Mesothelial cell of epicardium (in vitro differentiated cells): Measurements from ENCODE around the gene ICAM3. TPM values are rescaled to one million over a fixed set of nuclear protein-coding genes. Genes with fewer than 3 reads are reported as not detected.

Experiments used
- DNase-seq, 2 experiments: peaks; one replicate each; pipeline ENCODE4 v3.0.0; 2021; ENCODE audit warnings: low spot score in 2 of 2; ENCODE audit not compliant: unreplicated experiment in 2 of 2
- H3K27ac Mint-ChIP-seq: 2 replicates; pipeline ENCODE4 v1.8.0; 2021; ENCODE audit warnings: mixed read lengths
- H3K27me3 Mint-ChIP-seq: 2 replicates; pipeline ENCODE4 v1.8.0; 2021; ENCODE audit warnings: low read depth, mixed read lengths
- H3K36me3 Mint-ChIP-seq: 2 replicates; pipeline ENCODE4 v1.8.0; 2021; ENCODE audit warnings: mixed read lengths
- H3K4me1 Mint-ChIP-seq: 2 replicates; pipeline ENCODE4 v1.8.0; 2021; ENCODE audit warnings: mixed read lengths
- H3K4me3 Mint-ChIP-seq: 2 replicates; pipeline ENCODE4 v1.8.0; 2021; ENCODE audit warnings: mild to moderate bottlenecking, moderate library complexity, mixed read lengths
- H3K9me3 Mint-ChIP-seq: 2 replicates; pipeline ENCODE4 v1.8.0; 2021; ENCODE audit warnings: mixed read lengths
- total RNA-seq: library from RNA; stranded (reverse); gene quantifications from 3 replicates; pipeline ENCODE4 v1.2.1, GENCODE V29; 2021
- TF ChIP-seq, protein P1 (sequence below): fragments of 200-600 bp; sonication (generic); IDR thresholded peaks from one replicate; pipeline ENCODE4 v1.5.0; 2021; ENCODE audit warnings: antibody characterized with exemption; ENCODE audit not compliant: unreplicated experiment

The ICAM3 gene
- total RNA-seq, 1 donor from 2014 or later, result 2.3 TPM

DNA sequence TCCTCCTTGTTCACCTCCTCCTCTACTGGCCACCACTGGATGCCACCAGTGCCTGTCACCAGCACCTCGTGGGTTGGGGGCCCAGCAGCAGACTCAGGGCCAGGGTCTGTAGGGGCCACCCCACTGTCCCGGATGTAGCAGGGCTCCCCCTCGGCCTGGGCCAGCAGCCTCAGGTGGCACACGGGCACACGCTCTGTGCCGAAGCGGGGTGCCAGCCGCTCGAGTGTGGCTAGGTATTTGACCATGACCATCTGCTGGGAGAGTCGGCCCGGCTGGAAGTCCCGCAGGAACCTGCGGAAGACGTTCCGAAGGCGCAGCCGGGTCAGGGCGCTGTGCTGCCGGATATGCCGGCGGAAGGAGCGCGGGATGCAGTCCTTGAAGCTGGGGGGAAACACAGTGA is 26.1 kb upstream of the ICAM3 start:
- H3K27ac Mint-ChIP-seq, result no peak overlapping the region
- TF ChIP-seq, protein P1, sequence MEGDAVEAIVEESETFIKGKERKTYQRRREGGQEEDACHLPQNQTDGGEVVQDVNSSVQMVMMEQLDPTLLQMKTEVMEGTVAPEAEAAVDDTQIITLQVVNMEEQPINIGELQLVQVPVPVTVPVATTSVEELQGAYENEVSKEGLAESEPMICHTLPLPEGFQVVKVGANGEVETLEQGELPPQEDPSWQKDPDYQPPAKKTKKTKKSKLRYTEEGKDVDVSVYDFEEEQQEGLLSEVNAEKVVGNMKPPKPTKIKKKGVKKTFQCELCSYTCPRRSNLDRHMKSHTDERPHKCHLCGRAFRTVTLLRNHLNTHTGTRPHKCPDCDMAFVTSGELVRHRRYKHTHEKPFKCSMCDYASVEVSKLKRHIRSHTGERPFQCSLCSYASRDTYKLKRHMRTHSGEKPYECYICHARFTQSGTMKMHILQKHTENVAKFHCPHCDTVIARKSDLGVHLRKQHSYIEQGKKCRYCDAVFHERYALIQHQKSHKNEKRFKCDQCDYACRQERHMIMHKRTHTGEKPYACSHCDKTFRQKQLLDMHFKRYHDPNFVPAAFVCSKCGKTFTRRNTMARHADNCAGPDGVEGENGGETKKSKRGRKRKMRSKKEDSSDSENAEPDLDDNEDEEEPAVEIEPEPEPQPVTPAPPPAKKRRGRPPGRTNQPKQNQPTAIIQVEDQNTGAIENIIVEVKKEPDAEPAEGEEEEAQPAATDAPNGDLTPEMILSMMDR, result no peak
- peaks cover 7% of the 10 kb centered on the region for H3K9me3 Mint-ChIP-seq
- H3K36me3 Mint-ChIP-seq, result peaks cover 39% of the 10 kb centered on the region
- no peaks in the 10 kb centered on the region for H3K4me1 Mint-ChIP-seq
- no peaks in the 10 kb centered on the region for H3K27me3 Mint-ChIP-seq
- no peak for DNase-seq
- H3K4me3 Mint-ChIP-seq, result no peak overlapping the region

GRCh38 chr19:10364644-10365043 is 25.2 kb upstream of the ICAM3 start:
- DNase-seq, result no peak
- Mint-ChIP-seq H3K36me3 (peaks cover 37% of the 10 kb centered on the region), H3K27ac (no peak overlapping the region), H3K4me1 (no peaks in the 10 kb centered on the region), H3K4me3 (no peak overlapping the region), H3K27me3 (no peaks in the 10 kb centered on the region), H3K9me3 (peaks cover 7% of the 10 kb centered on the region)
- TF ChIP-seq, protein P1, result no peak

DNA sequence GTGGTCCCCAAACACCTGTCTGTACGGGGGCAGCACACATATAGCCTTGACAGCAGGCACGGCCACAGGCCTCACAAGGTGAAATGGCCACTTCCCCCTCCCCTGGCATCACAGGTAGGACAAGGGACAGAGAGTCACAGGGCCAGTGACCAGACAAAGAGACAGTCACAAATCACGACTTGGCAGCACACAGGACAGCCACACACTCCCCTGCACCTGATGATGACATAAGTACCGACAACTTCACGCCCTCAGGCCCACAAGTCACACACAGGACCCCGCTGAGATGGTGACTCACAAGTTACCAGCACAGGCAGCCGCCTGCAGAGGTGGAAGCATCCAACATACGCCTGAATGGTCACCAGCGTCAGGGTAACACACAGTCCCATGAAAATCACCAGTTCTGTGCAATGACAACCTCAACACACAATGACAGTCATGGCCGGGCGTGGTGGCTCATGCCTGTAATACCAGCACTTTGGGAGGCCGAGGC is 24.4 kb upstream of the ICAM3 start:
- TF ChIP-seq, protein P1, result no peak
- DNase-seq, result no peak
- Mint-ChIP-seq H3K4me3 (no peak overlapping the region), H3K27ac (no peak overlapping the region), H3K9me3 (no peaks in the 10 kb centered on the region), H3K4me1 (no peaks in the 10 kb centered on the region), H3K36me3 (peaks cover 33% of the 10 kb centered on the region), H3K27me3 (no peaks in the 10 kb centered on the region)

- TF ChIP-seq, protein P1, result no peak
- no peaks in the 10 kb centered on the region for H3K9me3 Mint-ChIP-seq
- H3K27me3 Mint-ChIP-seq, result no peaks in the 10 kb centered on the region
- no peak for DNase-seq
- H3K27ac Mint-ChIP-seq, result no peak overlapping the region
- H3K36me3 Mint-ChIP-seq, result peaks cover 24% of the 10 kb centered on the region
- no peak overlapping the region for H3K4me3 Mint-ChIP-seq
- no peaks in the 10 kb centered on the region for H3K4me1 Mint-ChIP-seq
Measured at GRCh38 chr19:10362259-10362658, 22.8 kb upstream of the ICAM3 start.

GRCh38 chr19:10361569-10362011 is 22.2 kb upstream of the ICAM3 start:
- Mint-ChIP-seq H3K4me1 (no peaks in the 10 kb centered on the region), H3K4me3 (no peak overlapping the region), H3K9me3 (no peaks in the 10 kb centered on the region), H3K27ac (no peak overlapping the region), H3K27me3 (no peaks in the 10 kb centered on the region), H3K36me3 (peaks cover 20% of the 10 kb centered on the region)
- DNase-seq, result no peak
- TF ChIP-seq, protein P1, result no peak

DNA sequence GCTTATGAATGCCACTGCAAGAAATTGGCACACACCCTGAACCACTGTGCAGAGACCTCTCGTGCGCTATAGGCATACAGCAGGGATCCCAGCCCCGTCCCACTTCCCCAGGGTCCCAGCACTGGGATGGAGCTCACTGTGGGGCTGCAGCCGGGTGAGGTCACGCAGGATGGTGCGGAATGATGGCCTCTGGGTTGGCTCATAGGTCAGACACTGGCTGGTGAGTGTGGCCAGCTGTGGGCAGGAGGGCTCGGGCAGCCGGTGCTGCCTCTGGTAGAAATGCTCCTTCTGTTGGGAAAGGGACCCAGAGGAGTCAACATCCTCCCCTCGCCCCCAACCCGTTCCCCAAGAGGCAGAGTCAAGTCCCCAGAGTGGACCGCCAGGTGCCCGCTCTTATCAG is 17.0 kb upstream of the ICAM3 start:
- no peak overlapping the region for H3K4me3 Mint-ChIP-seq
- H3K36me3 Mint-ChIP-seq, result peaks cover 29% of the 10 kb centered on the region
- no peaks in the 10 kb centered on the region for H3K9me3 Mint-ChIP-seq
- H3K27ac Mint-ChIP-seq, result no peak overlapping the region
- peaks cover 7% of the 10 kb centered on the region for H3K4me1 Mint-ChIP-seq
- H3K27me3 Mint-ChIP-seq, result no peaks in the 10 kb centered on the region
- no peak for DNase-seq
- TF ChIP-seq, protein P1, result no peak
